ENCODE measurements around the gene ABLIM3.

DNA sequence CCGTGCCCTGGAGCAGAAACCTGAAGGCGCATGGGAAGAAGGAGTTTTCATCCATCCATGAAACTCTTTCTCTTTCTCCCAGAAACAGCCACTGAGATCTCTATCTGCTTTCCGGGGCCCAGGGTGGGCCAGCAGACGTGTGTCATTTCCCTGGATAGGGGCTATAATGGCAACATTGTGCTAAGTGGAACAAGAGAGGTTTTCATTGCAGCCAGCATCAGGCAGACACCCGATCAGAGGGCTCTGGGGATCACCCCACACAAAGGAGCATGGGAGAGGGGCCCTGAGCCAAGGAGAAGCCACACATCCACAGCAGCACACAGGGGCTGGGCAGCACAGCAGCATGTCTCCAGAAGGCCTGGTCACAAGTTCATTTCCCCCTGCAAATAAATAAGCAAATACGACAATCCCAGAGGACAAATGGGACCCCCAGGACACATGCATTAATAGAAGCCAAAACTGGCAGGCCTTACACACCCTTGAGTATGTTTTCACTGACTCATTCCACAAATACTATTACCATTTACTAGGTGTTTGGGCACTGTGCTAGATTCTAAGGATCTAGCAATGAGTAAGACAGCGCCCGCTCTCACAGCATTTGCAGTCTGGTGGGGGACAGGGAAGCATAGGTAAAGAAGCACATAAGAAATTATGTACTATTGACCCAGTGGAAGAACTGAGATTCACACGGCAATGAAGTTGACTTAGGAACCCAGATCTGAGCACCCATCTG is 126.1 kb downstream of the ABLIM3 start:
- no peak for TF ChIP-seq YY1 (IDR thresholded peaks at IDR 0.05; ENCODE audit: insufficient read depth, insufficient read length)
- no peak for TF ChIP-seq ZNF274 (IDR thresholded peaks at IDR 0.05; ENCODE audit: low read depth, low read length)
